HepG2 (cell line): ENCODE data around the gene TMTC4. TPM values are rescaled to one million over a fixed set of nuclear protein-coding genes. Genes with fewer than 3 reads are reported as not detected.

Source experiments
- DNMT1 ChIP-seq: sonication (generic); formaldehyde crosslinking; IDR thresholded peaks from 2 replicates; pipeline ENCODE4 v1.5.1; 2020; ENCODE audit warnings: mild to moderate bottlenecking, missing genetic modification reagents
- GATAD1 ChIP-seq: IDR thresholded peaks from 2 replicates; pipeline ENCODE4 v1.6.1; 2016; ENCODE audit warnings: missing genetic modification reagents, missing compliant biosample characterization
- HMG20A ChIP-seq: IDR thresholded peaks from 2 replicates; pipeline ENCODE4 v1.6.1; 2016; ENCODE audit warnings: borderline replicate concordance
- HOXA3 ChIP-seq: sonication (generic); formaldehyde crosslinking; IDR thresholded peaks from 2 replicates; pipeline ENCODE4 v1.5.0; 2020; ENCODE audit warnings: missing genetic modification reagents
- KMT2A ChIP-seq: sonication (generic); formaldehyde crosslinking; IDR thresholded peaks from 2 replicates; pipeline ENCODE4 v1.4.0; 2020; ENCODE audit warnings: missing genetic modification reagents
- NBN ChIP-seq: fragments of 450-650 bp; conservative IDR thresholded peaks from 2 replicates; pipeline ENCODE4 v1.6.1; 2017
- NFE2L1 ChIP-seq: sonication (generic); formaldehyde crosslinking; IDR thresholded peaks from 2 replicates; pipeline ENCODE4 v1.4.0; 2020; ENCODE audit warnings: missing genetic modification reagents, mild to moderate bottlenecking, borderline replicate concordance
- PHF21A ChIP-seq: sonication (generic); formaldehyde crosslinking; IDR thresholded peaks from 2 replicates; pipeline ENCODE4 v1.5.0; 2020; ENCODE audit warnings: mild to moderate bottlenecking, missing genetic modification reagents
- POLR2G ChIP-seq: fragments of 200-400 bp; formaldehyde crosslinking; IDR thresholded peaks from 2 replicates; pipeline ENCODE4 v1.6.1; 2018; ENCODE audit warnings: mild to moderate bottlenecking, low read depth, low read length, moderate library complexity
- RFX1 ChIP-seq: fragments of 450-650 bp; IDR thresholded peaks from 2 replicates; pipeline ENCODE4 v1.6.1; 2017
- SP2 ChIP-seq: sonication (generic); formaldehyde crosslinking; IDR thresholded peaks from 2 replicates; pipeline ENCODE4 v1.5.1; 2020; ENCODE audit warnings: mild to moderate bottlenecking, missing genetic modification reagents
- U2AF2 ChIP-seq: fragments of 200-400 bp; formaldehyde crosslinking; IDR thresholded peaks from 2 replicates; pipeline ENCODE4 v1.6.1; 2017; ENCODE audit warnings: low read depth, mild to moderate bottlenecking, low read length
- ZNF446 ChIP-seq: sonication (generic); formaldehyde crosslinking; IDR thresholded peaks from 2 replicates; pipeline ENCODE4 v1.5.0; 2020; ENCODE audit warnings: mild to moderate bottlenecking, missing genetic modification reagents
- ZNF543 ChIP-seq: sonication (generic); formaldehyde crosslinking; IDR thresholded peaks from 2 replicates; pipeline ENCODE4 v1.4.0; 2020; ENCODE audit warnings: mild to moderate bottlenecking, missing genetic modification reagents
- ZNF549 ChIP-seq: sonication (generic); formaldehyde crosslinking; IDR thresholded peaks from 2 replicates; pipeline ENCODE4 v1.5.0; 2020; ENCODE audit warnings: missing genetic modification reagents
- ZNF570 ChIP-seq: sonication (generic); formaldehyde crosslinking; IDR thresholded peaks from 2 replicates; pipeline ENCODE4 v1.4.0; 2020; ENCODE audit warnings: mild to moderate bottlenecking, missing genetic modification reagents, borderline replicate concordance
- polyA plus RNA-seq, 8 experiments: library from polyadenylated mRNA; depleted of rRNA in 3 of 8; stranded (reverse) in 7 of 8; unstranded in 1 of 8; fragments of >200 nt; fragmentation: Illumina TruSeq in 4 of 8; extraction: Trizol in 4 of 8; gene quantifications; 2 replicates each; pipeline versions ENCODE4 v1.2.1 to v1.2.3, GENCODE V29; 2011 to 2016; ENCODE audit warnings: low read depth in 4 of 8, missing spikeins in 1 of 8, mixed read lengths in 1 of 8; ENCODE audit not compliant: insufficient read depth in 1 of 8
- total RNA-seq, 5 experiments: library from RNA; depleted of rRNA; stranded (reverse); fragments of >200 nt; fragmentation: Illumina TruSeq; extraction: Trizol; gene quantifications; 2 replicates each; pipeline ENCODE4 v1.2.3, GENCODE V29; 2016; ENCODE audit warnings: low read depth in 1 of 5
- TF ChIP-seq, protein P1 (sequence below): IDR thresholded peaks from 2 replicates; pipeline ENCODE4 v1.6.1; 2018; ENCODE audit warnings: missing genetic modification reagents
- TF ChIP-seq, protein P2 (sequence below): sonication (generic); formaldehyde crosslinking; IDR thresholded peaks from 2 replicates; pipeline ENCODE4 v1.5.1; 2020; ENCODE audit warnings: mild to moderate bottlenecking, missing genetic modification reagents, moderate library complexity
- TF ChIP-seq, protein P3 (sequence below): IDR thresholded peaks from 2 replicates; pipeline ENCODE4 v1.6.1; 2016; ENCODE audit warnings: missing genetic modification reagents, missing compliant biosample characterization
- TF ChIP-seq, protein P4 (sequence below): sonication (generic); formaldehyde crosslinking; IDR thresholded peaks from 2 replicates; pipeline ENCODE4 v1.4.0; 2020; ENCODE audit warnings: missing genetic modification reagents
- TF ChIP-seq, protein P5 (sequence below): sonication (generic); formaldehyde crosslinking; IDR thresholded peaks from 2 replicates; pipeline ENCODE4 v1.8.0; 2022; ENCODE audit warnings: missing genetic modification reagents, mild to moderate bottlenecking, borderline replicate concordance
- TF ChIP-seq, protein P6 (sequence below): sonication (generic); formaldehyde crosslinking; IDR thresholded peaks from 2 replicates; pipeline ENCODE4 v1.4.0; 2020; ENCODE audit warnings: mild to moderate bottlenecking, missing genetic modification reagents
- TF ChIP-seq, protein P7 (sequence below): sonication (generic); formaldehyde crosslinking; IDR thresholded peaks from 2 replicates; pipeline ENCODE4 v1.8.1; 2023; ENCODE audit warnings: missing genetic modification reagents, inconsistent platforms, borderline replicate concordance

The TMTC4 gene
- total and polyA plus RNA-seq, 2 of the 13 experiments (the other 11 are each of a cell fraction or from before 2014, with no cell fraction given) = 16.0 to 22.6 TPM

DNA sequence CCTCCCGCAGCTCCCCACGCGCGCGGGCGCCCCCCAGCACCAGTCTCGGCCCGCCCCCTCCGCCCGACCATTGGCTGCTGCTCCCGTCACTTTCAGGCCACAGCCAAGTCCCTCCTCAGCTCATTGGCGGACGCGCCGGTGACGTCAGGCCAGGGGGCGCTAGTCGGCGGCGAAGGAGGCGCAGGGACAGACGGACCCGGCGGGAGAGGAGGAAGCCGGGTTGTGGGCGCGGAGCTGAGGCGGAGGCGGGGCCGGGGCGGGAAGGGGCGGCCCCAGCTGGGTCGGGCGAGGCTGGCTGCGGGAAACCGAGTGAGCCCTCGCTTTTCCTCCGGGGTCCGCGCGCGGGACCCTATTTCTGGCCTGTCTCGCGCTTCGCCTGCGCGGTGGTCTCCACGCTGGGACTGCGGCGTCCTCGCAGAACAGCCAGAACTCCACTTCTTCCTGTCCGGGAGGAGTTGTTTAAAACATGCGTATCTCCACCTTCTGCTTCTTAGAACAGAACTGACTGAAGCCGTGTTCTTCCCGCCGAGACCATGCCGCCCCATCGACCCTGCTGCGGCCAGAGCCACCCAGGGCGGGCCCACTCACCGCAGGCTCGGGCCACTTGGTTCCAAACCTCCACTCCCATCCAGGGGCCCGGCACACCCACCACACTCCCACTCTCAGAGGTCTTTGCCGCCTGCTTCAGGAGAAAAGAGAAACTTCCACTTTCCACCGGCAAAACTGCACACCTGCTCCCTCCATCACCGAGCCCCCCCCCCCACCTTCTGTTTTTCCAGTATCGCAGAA is 471 bp upstream of the TMTC4 start (continued):
- TF ChIP-seq, protein P1, sequence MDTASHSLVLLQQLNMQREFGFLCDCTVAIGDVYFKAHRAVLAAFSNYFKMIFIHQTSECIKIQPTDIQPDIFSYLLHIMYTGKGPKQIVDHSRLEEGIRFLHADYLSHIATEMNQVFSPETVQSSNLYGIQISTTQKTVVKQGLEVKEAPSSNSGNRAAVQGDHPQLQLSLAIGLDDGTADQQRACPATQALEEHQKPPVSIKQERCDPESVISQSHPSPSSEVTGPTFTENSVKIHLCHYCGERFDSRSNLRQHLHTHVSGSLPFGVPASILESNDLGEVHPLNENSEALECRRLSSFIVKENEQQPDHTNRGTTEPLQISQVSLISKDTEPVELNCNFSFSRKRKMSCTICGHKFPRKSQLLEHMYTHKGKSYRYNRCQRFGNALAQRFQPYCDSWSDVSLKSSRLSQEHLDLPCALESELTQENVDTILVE (CRISPR knock-in tag) = no peak; the same call in 1 of the 2 replicates
- TF ChIP-seq NFE2L1 = no peak
- TF ChIP-seq ZNF543 (CRISPR knock-in tag) = no peak
- TF ChIP-seq, protein P2, sequence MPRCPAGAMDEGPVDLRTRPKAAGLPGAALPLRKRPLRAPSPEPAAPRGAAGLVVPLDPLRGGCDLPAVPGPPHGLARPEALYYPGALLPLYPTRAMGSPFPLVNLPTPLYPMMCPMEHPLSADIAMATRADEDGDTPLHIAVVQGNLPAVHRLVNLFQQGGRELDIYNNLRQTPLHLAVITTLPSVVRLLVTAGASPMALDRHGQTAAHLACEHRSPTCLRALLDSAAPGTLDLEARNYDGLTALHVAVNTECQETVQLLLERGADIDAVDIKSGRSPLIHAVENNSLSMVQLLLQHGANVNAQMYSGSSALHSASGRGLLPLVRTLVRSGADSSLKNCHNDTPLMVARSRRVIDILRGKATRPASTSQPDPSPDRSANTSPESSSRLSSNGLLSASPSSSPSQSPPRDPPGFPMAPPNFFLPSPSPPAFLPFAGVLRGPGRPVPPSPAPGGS (CRISPR knock-in tag) = peak; percentile 35
- no peak for TF ChIP-seq RFX1
- TF ChIP-seq ZNF549 (CRISPR knock-in tag) = no peak
- peak; percentile 75 for TF ChIP-seq POLR2G
- TF ChIP-seq, protein P3, sequence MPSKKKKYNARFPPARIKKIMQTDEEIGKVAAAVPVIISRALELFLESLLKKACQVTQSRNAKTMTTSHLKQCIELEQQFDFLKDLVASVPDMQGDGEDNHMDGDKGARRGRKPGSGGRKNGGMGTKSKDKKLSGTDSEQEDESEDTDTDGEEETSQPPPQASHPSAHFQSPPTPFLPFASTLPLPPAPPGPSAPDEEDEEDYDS = peak; percentile 81
- TF ChIP-seq, protein P4, sequence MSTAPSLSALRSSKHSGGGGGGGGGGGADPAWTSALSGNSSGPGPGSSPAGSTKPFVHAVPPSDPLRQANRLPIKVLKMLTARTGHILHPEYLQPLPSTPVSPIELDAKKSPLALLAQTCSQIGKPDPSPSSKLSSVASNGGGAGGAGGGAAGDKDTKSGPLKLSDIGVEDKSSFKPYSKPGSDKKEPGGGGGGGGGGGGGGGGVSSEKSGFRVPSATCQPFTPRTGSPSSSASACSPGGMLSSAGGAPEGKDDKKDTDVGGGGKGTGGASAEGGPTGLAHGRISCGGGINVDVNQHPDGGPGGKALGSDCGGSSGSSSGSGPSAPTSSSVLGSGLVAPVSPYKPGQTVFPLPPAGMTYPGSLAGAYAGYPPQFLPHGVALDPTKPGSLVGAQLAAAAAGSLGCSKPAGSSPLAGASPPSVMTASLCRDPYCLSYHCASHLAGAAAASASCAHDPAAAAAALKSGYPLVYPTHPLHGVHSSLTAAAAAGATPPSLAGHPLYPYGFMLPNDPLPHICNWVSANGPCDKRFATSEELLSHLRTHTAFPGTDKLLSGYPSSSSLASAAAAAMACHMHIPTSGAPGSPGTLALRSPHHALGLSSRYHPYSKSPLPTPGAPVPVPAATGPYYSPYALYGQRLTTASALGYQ (CRISPR knock-in tag) = no peak
- TF ChIP-seq DNMT1 (CRISPR knock-in tag) = no peak
- no peak for TF ChIP-seq HMG20A
- TF ChIP-seq PHF21A = 0 out of 2 replicates have a peak, but pooled peaks have one; percentile 40
- TF ChIP-seq NBN = no peak
- TF ChIP-seq SP2 = peak; percentile 95
- no peak for TF ChIP-seq U2AF2
- TF ChIP-seq ZNF570 (CRISPR knock-in tag) = no peak
- no peak for TF ChIP-seq ZNF446 (CRISPR knock-in tag)
- TF ChIP-seq, protein P5, sequence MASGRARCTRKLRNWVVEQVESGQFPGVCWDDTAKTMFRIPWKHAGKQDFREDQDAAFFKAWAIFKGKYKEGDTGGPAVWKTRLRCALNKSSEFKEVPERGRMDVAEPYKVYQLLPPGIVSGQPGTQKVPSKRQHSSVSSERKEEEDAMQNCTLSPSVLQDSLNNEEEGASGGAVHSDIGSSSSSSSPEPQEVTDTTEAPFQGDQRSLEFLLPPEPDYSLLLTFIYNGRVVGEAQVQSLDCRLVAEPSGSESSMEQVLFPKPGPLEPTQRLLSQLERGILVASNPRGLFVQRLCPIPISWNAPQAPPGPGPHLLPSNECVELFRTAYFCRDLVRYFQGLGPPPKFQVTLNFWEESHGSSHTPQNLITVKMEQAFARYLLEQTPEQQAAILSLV (CRISPR knock-in tag) = peak; percentile 49; the same call in 1 of the 2 replicates
- TF ChIP-seq, protein P6, sequence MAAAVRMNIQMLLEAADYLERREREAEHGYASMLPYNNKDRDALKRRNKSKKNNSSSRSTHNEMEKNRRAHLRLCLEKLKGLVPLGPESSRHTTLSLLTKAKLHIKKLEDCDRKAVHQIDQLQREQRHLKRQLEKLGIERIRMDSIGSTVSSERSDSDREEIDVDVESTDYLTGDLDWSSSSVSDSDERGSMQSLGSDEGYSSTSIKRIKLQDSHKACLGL (CRISPR knock-in tag) = peak; percentile 75
- TF ChIP-seq HOXA3 = peak; percentile 58; the same call in 1 of the 2 replicates
- TF ChIP-seq, protein P7, sequence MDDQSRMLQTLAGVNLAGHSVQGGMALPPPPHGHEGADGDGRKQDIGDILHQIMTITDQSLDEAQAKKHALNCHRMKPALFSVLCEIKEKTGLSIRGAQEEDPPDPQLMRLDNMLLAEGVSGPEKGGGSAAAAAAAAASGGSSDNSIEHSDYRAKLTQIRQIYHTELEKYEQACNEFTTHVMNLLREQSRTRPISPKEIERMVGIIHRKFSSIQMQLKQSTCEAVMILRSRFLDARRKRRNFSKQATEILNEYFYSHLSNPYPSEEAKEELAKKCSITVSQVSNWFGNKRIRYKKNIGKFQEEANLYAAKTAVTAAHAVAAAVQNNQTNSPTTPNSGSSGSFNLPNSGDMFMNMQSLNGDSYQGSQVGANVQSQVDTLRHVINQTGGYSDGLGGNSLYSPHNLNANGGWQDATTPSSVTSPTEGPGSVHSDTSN (CRISPR knock-in tag) = peak; percentile 7; the same call in 1 of the 2 replicates
- no peak; the same call in 1 of the 2 replicates for TF ChIP-seq KMT2A (CRISPR knock-in tag)
- peak; percentile 56; the same call in 1 of the 2 replicates for TF ChIP-seq GATAD1 (CRISPR knock-in tag)
